Caco-2 (cell line): Measurements from ENCODE around the gene GALNT8. TPM values are rescaled to one million over a fixed set of nuclear protein-coding genes. Genes with fewer than 3 reads are reported as not detected.

Source experiments
- BruUV-seq: library from RNA; stranded (reverse); fragments of 400-500 nt; replicated peaks from 2 replicates; lab custom pipeline; 2021; lab: Mats Ljungman, UMichigan
- CTCF ChIA-PET: fragments of 300-600 bp; sonication (Branson Sonifier 250); formaldehyde crosslinking; loops from one replicate; lab custom pipeline; 2022; ENCODE audit warnings: antibody characterized with exemption; lab: Charles Lee
- POLR2A ChIA-PET: fragments of 300-600 bp; sonication (Branson Sonifier 250); formaldehyde crosslinking; loops from one replicate; lab custom pipeline; 2022; ENCODE audit warnings: antibody characterized with exemption; lab: Charles Lee
- DNase-seq, 2 experiments: peaks; one replicate each; pipeline versions ENCODE4 v3.0.0 to v3.0.0-alpha.2; 2020 to 2022
- H3K27me3 ChIP-seq: replicated peaks from 2 replicates; pipeline ENCODE4 v1.6.0; 2011; ENCODE audit warnings: low read length; ENCODE audit not compliant: control insufficient read depth, insufficient read depth
- H3K36me3 ChIP-seq: 2 replicates; pipeline ENCODE4 v1.5.1; 2011; ENCODE audit warnings: low read length; ENCODE audit not compliant: control insufficient read depth, insufficient read depth
- H3K4me1 ChIP-seq: fragments of 250-450 bp; sonication (Bioruptor Pico); 2 replicates; pipeline ENCODE4 v1.5.1; 2020; ENCODE audit warnings: mild to moderate bottlenecking
- H3K4me3 ChIP-seq: 2 replicates; pipeline ENCODE4 v1.5.1; 2011; ENCODE audit warnings: low read depth, mild to moderate bottlenecking, control low read depth, low read length
- H3K9me3 ChIP-seq: fragments of 250-450 bp; sonication (Bioruptor Pico); 2 replicates; pipeline ENCODE4 v1.5.1; 2020; ENCODE audit warnings: mild to moderate bottlenecking, moderate library complexity
- H3K27ac Mint-ChIP-seq: one replicate; pipeline ENCODE4 v1.8.0; 2022; ENCODE audit warnings: mixed read lengths; ENCODE audit not compliant: unreplicated experiment
- H3K27me3 Mint-ChIP-seq: one replicate; pipeline ENCODE4 v1.8.0; 2022; ENCODE audit warnings: mixed read lengths; ENCODE audit not compliant: insufficient read depth, unreplicated experiment
- H3K36me3 Mint-ChIP-seq: one replicate; pipeline ENCODE4 v1.8.0; 2022; ENCODE audit warnings: mild to moderate bottlenecking, mixed read lengths; ENCODE audit not compliant: insufficient read depth, unreplicated experiment
- H3K4me1 Mint-ChIP-seq: one replicate; pipeline ENCODE4 v1.8.0; 2022; ENCODE audit warnings: low read depth, mixed read lengths; ENCODE audit not compliant: unreplicated experiment
- H3K4me3 Mint-ChIP-seq: one replicate; pipeline ENCODE4 v1.8.0; 2022; ENCODE audit warnings: mild to moderate bottlenecking, moderate library complexity, mixed read lengths; ENCODE audit not compliant: unreplicated experiment
- H3K9me3 Mint-ChIP-seq: one replicate; pipeline ENCODE4 v1.8.0; 2022; ENCODE audit warnings: mixed read lengths; ENCODE audit not compliant: unreplicated experiment
- CTCF ChIP-seq, 2 experiments: fragments of 200-600 bp in 1 of 2; IDR thresholded peaks; 1 replicate in 1 of 2; 2 replicates in 1 of 2; pipeline versions ENCODE4 v1.5.1 to v1.8.0; 2011 to 2022; ENCODE audit warnings: antibody characterized with exemption in 1 of 2, control low read depth in 1 of 2, inconsistent platforms in 1 of 2, low read depth in 1 of 2, low read length in 1 of 2, mild to moderate bottlenecking in 1 of 2, moderate library complexity in 1 of 2; ENCODE audit not compliant: insufficient read depth in 1 of 2, severe bottlenecking in 1 of 2, unreplicated experiment in 1 of 2
- intact Hi-C: fragments of 100-400 bp; cut with micrococcal nuclease; formaldehyde crosslinking; loops from one replicate; pipeline ENCODE4 v1.10.0; 2022; ENCODE audit not compliant: unreplicated experiment
- total RNA-seq: library from RNA; stranded (reverse); gene quantifications from 2 replicates; pipeline ENCODE4 v1.2.3, GENCODE V29; 2022

The GALNT8 gene
- total RNA-seq, 1 experiment from 2014 or later = not detected

- Histone ChIP-seq H3K27me3 (no peaks in the 10 kb centered on the region; the same call in 1 of the 2 replicates), H3K4me1 (no peaks in the 10 kb centered on the region), H3K36me3 (no peaks in the 10 kb centered on the region), H3K9me3 (no peaks in the 10 kb centered on the region), H3K4me3 (no peak overlapping the region)
- no peak for TF ChIP-seq CTCF (IDR thresholded peaks at IDR 0.05; ENCODE audit: insufficient read depth in 1 of 2, low read depth in 1 of 2, low read length in 1 of 2, severe bottlenecking in 1 of 2, unreplicated experiment in 1 of 2)
- ChIA-PET POLR2A (no interaction called here), CTCF (no interaction called here)
- H3K9me3 Mint-ChIP-seq = no peaks in the 10 kb centered on the region
- intact Hi-C loops = no loop called here
- H3K36me3 Mint-ChIP-seq = no peaks in the 10 kb centered on the region
- peaks cover 38% of the 10 kb centered on the region for H3K27me3 Mint-ChIP-seq
- no peaks in the 10 kb centered on the region for H3K4me1 Mint-ChIP-seq
- H3K27ac Mint-ChIP-seq = no peak overlapping the region
- no peak for DNase-seq
- no TSS peak for BruUV-seq
- no peak overlapping the region for H3K4me3 Mint-ChIP-seq
Observed at GRCh38 chr12:4768341-4768740, 48.1 kb downstream of the GALNT8 start.

- Histone ChIP-seq H3K27me3 (no peaks in the 10 kb centered on the region; the same call in 1 of the 2 replicates), H3K4me1 (no peaks in the 10 kb centered on the region), H3K9me3 (0 out of 2 replicates have a peak, but pooled peaks cover 4% of the 10 kb centered on the region), H3K36me3 (no peaks in the 10 kb centered on the region), H3K4me3 (no peak overlapping the region)
- DNase-seq = no peak
- Mint-ChIP-seq H3K27ac (no peak overlapping the region), H3K4me1 (no peaks in the 10 kb centered on the region), H3K4me3 (no peak overlapping the region), H3K9me3 (no peaks in the 10 kb centered on the region), H3K36me3 (no peaks in the 10 kb centered on the region), H3K27me3 (peaks cover 38% of the 10 kb centered on the region)
- BruUV-seq = no TSS peak
- ChIA-PET POLR2A (no interaction called here), CTCF (no interaction called here)
- intact Hi-C loops = no loop called here
- TF ChIP-seq CTCF (IDR thresholded peaks at IDR 0.05; ENCODE audit: insufficient read depth in 1 of 2, low read depth in 1 of 2, low read length in 1 of 2, severe bottlenecking in 1 of 2, unreplicated experiment in 1 of 2) = no peak
Observed at GRCh38 chr12:4769073-4769472, 48.9 kb downstream of the GALNT8 start.

DNA sequence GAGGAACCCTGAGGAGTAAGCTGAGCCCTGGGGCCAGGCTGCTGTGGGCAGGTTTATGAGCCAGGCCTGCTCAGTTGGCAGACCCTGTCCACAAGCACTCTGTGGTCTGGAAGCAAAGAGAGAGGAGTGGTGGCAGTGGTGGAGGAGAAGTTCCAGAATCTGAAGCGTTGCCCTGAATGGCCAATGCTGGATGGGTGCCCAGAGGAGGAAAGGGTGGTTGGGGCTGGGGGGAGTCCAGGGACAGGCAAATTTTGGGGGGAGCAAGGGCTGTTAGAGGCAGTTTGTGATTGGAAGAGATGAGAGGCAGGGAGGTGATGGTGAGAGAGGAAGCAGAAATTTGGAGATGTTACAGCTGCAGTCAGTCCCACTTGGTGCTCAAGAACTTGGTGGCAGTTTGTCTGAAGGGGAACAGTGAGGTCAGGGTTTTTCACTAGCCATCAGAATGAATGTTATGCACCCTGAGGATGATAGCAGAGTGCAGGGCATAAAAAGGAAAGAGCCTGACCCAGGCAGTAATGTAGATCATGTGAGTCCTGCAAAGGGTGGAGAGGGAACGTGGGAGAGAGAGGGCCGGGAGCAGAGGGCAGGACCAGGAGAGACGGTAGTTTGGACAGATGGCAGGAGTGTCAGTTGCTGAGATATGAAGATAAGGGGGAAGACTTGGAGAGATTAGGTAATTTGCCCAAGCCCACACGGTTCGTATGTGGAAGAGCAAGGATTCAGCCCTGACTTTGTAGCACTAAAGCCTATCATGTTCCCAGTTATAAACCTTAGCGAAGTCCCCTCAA lies 51.2 kb downstream of the GALNT8 start:
- H3K4me1 ChIP-seq = no peaks in the 10 kb centered on the region
- Mint-ChIP-seq H3K4me1 (no peaks in the 10 kb centered on the region), H3K36me3 (no peaks in the 10 kb centered on the region), H3K4me3 (no peak overlapping the region), H3K27me3 (peaks cover 37% of the 10 kb centered on the region), H3K9me3 (no peaks in the 10 kb centered on the region), H3K27ac (no peak overlapping the region)
- ChIA-PET POLR2A (no interaction called here), CTCF (no interaction called here)
- H3K27me3 ChIP-seq = no peaks in the 10 kb centered on the region; the same call in 1 of the 2 replicates
- H3K9me3 ChIP-seq = 0 out of 2 replicates have a peak, but pooled peaks cover 7% of the 10 kb centered on the region
- H3K4me3 ChIP-seq = no peak overlapping the region
- TF ChIP-seq CTCF (IDR thresholded peaks at IDR 0.05; ENCODE audit: insufficient read depth in 1 of 2, low read depth in 1 of 2, low read length in 1 of 2, severe bottlenecking in 1 of 2, unreplicated experiment in 1 of 2) = no peak
- no peaks in the 10 kb centered on the region for H3K36me3 ChIP-seq
- no TSS peak for BruUV-seq
- intact Hi-C loops = no loop called here
- DNase-seq = no peak
